DMS53 treated with DMSO at 0.1 percent for 48 hours (cell line): ENCODE results near the gene CREB5.

Source experiments
- DNase-seq: peaks from one replicate; lab custom pipeline; 2025; ENCODE audit not compliant: unreplicated experiment; lab: John Stamatoyannopoulos, UW

The CREB5 gene

GRCh38 chr7:28434510-28434909, 22.2 kb downstream of the CREB5 start:
- no peak for DNase-seq

GRCh38 chr7:28435152-28435551, 22.8 kb downstream of the CREB5 start:
- no peak for DNase-seq

- peak; percentile 44 for DNase-seq
These were observed 23.5 kb downstream of the CREB5 start for GRCh38 chr7:28435732-28436378.

- DNase-seq: no peak
These were observed 27.8 kb downstream of the CREB5 start for GRCh38 chr7:28440055-28440601.

GRCh38 chr7:28442540-28443420, 30.5 kb downstream of the CREB5 start:
- DNase-seq: no peak

GRCh38 chr7:28446131-28446530, 33.8 kb downstream of the CREB5 start:
- DNase-seq: no peak

GRCh38 chr7:28447071-28447470, 34.8 kb downstream of the CREB5 start:
- DNase-seq: no peak

- DNase-seq: no peak
These were observed 36.4 kb downstream of the CREB5 start for GRCh38 chr7:28448708-28449107.

GRCh38 chr7:28452681-28453080, 40.4 kb downstream of the CREB5 start:
- no peak for DNase-seq

GRCh38 chr7:28455486-28455885, 43.2 kb downstream of the CREB5 start:
- DNase-seq: no peak

- no peak for DNase-seq
These were observed 43.7 kb downstream of the CREB5 start for GRCh38 chr7:28456044-28456443.

- no peak for DNase-seq
These were observed 46.4 kb downstream of the CREB5 start for GRCh38 chr7:28458732-28459131.

GRCh38 chr7:28459306-28459705, 47.0 kb downstream of the CREB5 start:
- DNase-seq: no peak

GRCh38 chr7:28465697-28466096, 53.4 kb downstream of the CREB5 start:
- no peak for DNase-seq

GRCh38 chr7:28466341-28466740, 54.0 kb downstream of the CREB5 start:
- no peak for DNase-seq

GRCh38 chr7:28466885-28467284, 54.6 kb downstream of the CREB5 start:
- no peak for DNase-seq

GRCh38 chr7:28469562-28469961, 57.2 kb downstream of the CREB5 start:
- no peak for DNase-seq

GRCh38 chr7:28470344-28470743, 58.0 kb downstream of the CREB5 start:
- DNase-seq: no peak

- DNase-seq: no peak
These were observed 60.0 kb downstream of the CREB5 start for GRCh38 chr7:28472332-28472731.

- no peak for DNase-seq
These were observed 61.4 kb downstream of the CREB5 start for GRCh38 chr7:28473571-28474281.

- DNase-seq: no peak
These were observed 61.9 kb downstream of the CREB5 start for GRCh38 chr7:28474282-28474638.

GRCh38 chr7:28474640-28475039, 62.3 kb downstream of the CREB5 start:
- no peak for DNase-seq
